ENCODE data around the gene ARFRP1. TPM values are rescaled to one million over a fixed set of nuclear protein-coding genes. Genes with fewer than 3 reads are reported as not detected.

The ARFRP1 gene
- total RNA-seq, 1 experiment from 2014 or later: 42.7 TPM

- Histone ChIP-seq H3K9ac (ENCODE audit: extremely low read depth, insufficient read length, low read length) (no peak overlapping the region), H3K14ac (ENCODE audit: insufficient read depth, low read length) (no peak overlapping the region), H2BK12ac (ENCODE audit: insufficient read length, low read depth, low read length) (no peak overlapping the region), H2BK5ac (ENCODE audit: insufficient read length, low read length) (no peak overlapping the region), H4K5ac (ENCODE audit: insufficient read length, low read depth, low read length) (no peak overlapping the region), H2BK20ac (ENCODE audit: low read depth, low read length, poor library complexity, severe bottlenecking) (no peak overlapping the region), H4K91ac (ENCODE audit: insufficient read length, low read depth, low read length) (no peak overlapping the region), H3K23ac (ENCODE audit: insufficient read length, low read depth, low read length) (no peak overlapping the region), H2AK5ac (ENCODE audit: insufficient read length, low read length) (no peak overlapping the region), H3K27me3 (ENCODE audit: insufficient read depth, low read length) (no peaks in the 10 kb centered on the region), H3K4ac (ENCODE audit: low read depth, low read length) (no peak overlapping the region), H3K79me1 (ENCODE audit: insufficient read depth, low read depth, low read length, poor library complexity, severe bottlenecking) (peaks cover 4% of the 10 kb centered on the region), H3K9me3 (ENCODE audit: control insufficient read depth, low read depth, low read length) (no peaks in the 10 kb centered on the region), H3K18ac (ENCODE audit: insufficient read length, low read depth, low read length) (no peak overlapping the region), H3K4me1 (ENCODE audit: insufficient read depth, low read length) (no peaks in the 10 kb centered on the region), H3K23me2 (ENCODE audit: insufficient read length, low read depth, low read length, poor library complexity, severe bottlenecking) (peaks cover 9% of the 10 kb centered on the region), H2BK120ac (ENCODE audit: low read depth, low read length, poor library complexity, severe bottlenecking) (no peak overlapping the region), H3K56ac (ENCODE audit: insufficient read length, low read depth, low read length) (no peak overlapping the region), H4K20me1 (ENCODE audit: control insufficient read depth, insufficient read depth, insufficient read length) (no peaks in the 10 kb centered on the region), H3K27ac (ENCODE audit: insufficient read length, low read depth, low read length) (no peak overlapping the region), H2BK15ac (ENCODE audit: low read depth, low read length) (no peak overlapping the region), H3K4me2 (ENCODE audit: insufficient read depth, insufficient read length, low read length) (no peak overlapping the region), H2AFZ (ENCODE audit: low read length) (no peak overlapping the region), H3K79me2 (ENCODE audit: insufficient read depth, low read length) (peaks cover 2% of the 10 kb centered on the region; the same call in 1 of the 2 replicates), H3T11ph (ENCODE audit: low read length) (no peak overlapping the region), H4K8ac (replicated peaks; ENCODE audit: insufficient read length, low read depth, low read length) (no peak overlapping the region)
- peak; percentile 28 for DNase-seq
- Mint-ChIP-seq H3K4me1 (peaks cover 5 to 9% of the 10 kb centered on the region in 2 experiments), H3K27ac (no peak overlapping the region), H3K36me3 (ENCODE audit: insufficient read depth in 1 of 3, low read depth in 3 of 3) (peaks cover 16 to 29% (median 27%) of the 10 kb centered on the region in 3 experiments; a peak in 6 of 7 replicates), H3K4me3 (no peak overlapping the region), H3K27me3 (ENCODE audit: low read depth) (no peaks in the 10 kb centered on the region), H3K9me3 (no peaks in the 10 kb centered on the region)
- no CpG with 5 or more reads among the region's 15 CpGs for WGBS (ENCODE audit: extremely low coverage, insufficient read length, low lambda C conversion rate)
- TF ChIP-seq CTCF (conservative IDR thresholded peaks at IDR 0.05): no peak
Measured at GRCh38 chr20:63703471-63703975, 4.3 kb downstream of the ARFRP1 start.
